GM18508 (cell line): Measurements from ENCODE around the gene ABHD2.

Experiments used
- ATAC-seq: cut with Tn5 transposase; IDR thresholded peaks from one replicate; pipeline ENCODE4 v1.9.1; 2021; ENCODE audit warnings: moderate number of reproducible peaks; ENCODE audit not compliant: insufficient read depth, unreplicated experiment

Gene ABHD2

DNA sequence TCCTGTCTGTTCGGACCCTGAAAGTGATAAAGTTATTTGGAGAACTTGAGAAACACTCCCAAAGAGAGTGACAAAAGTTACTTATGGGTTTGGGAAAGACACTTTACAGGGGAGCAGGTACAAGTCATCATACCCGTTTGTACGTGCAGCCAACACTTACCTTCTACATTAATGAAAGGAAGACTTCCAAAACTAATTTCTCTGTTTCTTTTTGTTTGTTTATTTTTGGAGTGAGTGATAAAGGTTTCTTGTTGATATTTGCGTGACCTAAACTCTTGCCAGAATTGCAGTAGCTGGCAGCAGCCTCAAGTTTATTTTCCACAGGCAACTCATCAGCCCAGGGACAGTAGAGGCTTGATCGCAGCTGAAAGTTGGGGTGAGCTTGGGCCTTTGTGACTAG is 8.4 kb downstream of the ABHD2 start:
- no peak for ATAC-seq

DNA sequence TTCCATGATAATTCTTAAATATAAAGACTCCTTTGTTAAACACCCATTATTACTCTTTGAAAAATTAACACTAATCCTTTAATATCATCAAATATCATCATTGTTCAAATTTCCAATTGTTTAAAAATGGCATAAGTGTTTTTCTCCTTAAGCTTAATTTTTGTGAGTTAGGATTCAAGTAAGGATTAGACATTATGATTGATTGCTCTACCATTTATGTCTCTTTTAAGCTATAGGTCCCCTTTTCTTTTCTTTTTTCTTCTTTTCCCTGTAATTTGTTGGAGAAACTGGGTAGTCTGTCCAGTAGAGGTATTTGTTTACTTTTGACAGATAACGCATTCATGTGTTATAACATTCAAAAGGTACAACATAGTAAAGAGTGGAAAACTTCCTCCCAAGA is 9.1 kb downstream of the ABHD2 start:
- no peak for ATAC-seq

GRCh38 chr15:89098281-89098680 is 10.0 kb downstream of the ABHD2 start:
- no peak for ATAC-seq

DNA sequence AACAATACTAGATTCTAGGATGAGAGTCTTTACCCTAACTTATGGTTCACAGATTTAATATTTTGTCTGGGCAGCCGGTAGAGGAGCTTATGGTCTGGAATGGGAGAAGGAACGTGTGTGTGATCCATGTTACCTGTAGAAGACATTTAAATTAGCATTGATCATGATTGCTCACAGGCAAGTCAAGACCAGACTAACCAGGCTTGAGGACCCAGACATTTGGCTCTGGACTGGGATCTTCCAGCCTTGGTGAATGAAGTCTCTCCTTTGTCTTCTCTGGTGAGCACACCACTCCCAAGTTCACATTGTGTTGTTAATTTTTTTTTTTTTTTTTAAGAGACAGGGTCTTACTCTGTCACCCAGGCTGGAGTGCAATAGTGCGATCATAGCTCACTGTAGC is 11.7 kb downstream of the ABHD2 start:
- no peak for ATAC-seq

- ATAC-seq: no peak
These were observed 13.3 kb downstream of the ABHD2 start for GRCh38 chr15:89101302-89102193.

DNA sequence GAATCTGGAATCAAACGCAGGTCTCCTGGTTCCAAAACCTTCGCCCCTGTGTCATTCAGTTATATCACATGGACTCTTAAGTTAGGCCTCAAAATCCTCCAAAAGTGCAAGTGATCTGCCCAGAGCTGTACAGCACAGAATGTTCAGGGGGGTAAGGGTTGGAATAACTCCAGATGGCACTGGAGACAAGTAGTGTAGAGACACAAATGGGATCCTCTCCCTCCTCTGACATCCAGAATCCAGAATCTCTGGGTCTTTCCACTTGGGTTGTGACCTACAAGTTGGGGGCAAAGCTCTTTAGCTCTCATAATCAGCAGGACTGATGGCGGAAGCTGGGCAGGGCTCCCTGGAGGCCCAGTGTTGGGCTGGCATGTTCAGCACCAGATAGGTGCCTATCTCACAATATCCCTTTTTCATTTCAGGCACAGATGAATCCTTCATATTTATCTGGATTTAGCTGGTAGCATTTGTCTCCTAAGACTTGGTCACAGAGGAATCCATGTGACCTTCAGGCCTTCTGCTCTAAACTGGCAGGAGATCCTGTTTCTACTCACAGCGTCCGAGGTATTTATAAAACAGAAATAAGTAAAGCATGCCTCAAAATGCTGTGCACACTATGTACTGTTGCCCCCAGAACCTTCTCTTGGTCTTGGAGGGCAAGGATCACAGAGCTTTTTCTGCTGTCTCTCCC is 15.4 kb downstream of the ABHD2 start:
- no peak for ATAC-seq

GRCh38 chr15:89104172-89104564 is 15.9 kb downstream of the ABHD2 start:
- no peak for ATAC-seq

GRCh38 chr15:89105147-89105546 is 16.9 kb downstream of the ABHD2 start:
- ATAC-seq: no peak

DNA sequence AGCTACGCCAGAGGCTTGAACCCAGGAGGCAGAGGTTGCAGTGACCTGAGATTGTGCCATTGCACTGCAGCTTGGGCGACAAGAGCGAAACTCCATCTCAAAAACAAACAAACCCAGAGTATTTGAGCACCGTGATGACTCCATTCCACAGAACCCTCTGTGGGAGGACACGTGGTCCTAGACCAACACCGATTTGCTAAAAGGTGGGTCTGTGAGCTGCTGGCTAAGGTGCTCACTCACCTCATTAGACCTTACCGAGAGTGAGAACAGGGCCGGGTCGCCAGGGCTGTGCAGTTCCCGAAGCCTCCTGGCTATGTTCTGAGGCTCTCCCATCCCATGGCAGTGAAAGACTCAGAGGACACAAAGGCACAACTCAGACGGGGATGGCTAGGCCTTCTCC is 17.9 kb downstream of the ABHD2 start:
- no peak for ATAC-seq

DNA sequence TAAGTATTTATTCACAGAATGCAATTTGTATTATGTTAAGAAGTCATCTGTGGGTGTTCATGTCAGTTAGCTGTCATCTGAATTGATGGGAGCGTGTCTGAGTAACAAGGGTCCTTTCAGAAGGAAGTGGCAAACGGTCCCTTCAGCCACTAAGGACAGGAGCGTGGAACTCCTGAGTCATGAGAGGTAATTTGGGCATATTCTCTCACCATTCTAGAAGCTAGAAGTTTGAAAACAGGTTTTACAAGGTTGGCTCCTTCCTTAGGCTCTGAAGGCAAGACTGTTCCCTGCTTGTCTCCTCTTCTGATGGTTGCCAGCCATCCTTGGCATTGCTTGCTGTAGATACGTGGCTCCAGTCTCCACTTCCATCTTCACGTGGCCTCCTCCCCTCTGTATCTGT is 19.7 kb downstream of the ABHD2 start:
- ATAC-seq: no peak

- ATAC-seq: no peak
These were observed 20.6 kb downstream of the ABHD2 start for GRCh38 chr15:89108835-89109234.

DNA sequence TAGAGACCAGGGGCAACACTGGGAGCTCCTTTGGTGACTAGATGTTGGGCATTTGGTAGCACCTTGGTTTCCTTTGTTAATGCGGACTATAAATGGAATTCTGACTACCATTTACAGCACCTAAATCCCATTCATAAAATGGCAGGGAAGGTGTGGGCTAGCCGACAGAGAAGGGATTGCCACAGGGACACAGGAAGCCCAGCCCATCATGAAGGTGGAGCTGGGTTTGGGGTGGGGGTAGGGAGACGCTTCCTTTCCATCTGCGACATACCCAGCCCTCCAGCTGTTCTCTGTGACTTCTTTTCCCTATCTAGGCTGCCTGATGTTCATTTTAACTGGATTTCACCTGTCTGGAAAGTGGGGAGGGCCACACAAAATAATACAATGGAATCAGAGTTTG is 21.0 kb downstream of the ABHD2 start:
- ATAC-seq: no peak

GRCh38 chr15:89110060-89110459 is 21.8 kb downstream of the ABHD2 start:
- no peak for ATAC-seq

DNA sequence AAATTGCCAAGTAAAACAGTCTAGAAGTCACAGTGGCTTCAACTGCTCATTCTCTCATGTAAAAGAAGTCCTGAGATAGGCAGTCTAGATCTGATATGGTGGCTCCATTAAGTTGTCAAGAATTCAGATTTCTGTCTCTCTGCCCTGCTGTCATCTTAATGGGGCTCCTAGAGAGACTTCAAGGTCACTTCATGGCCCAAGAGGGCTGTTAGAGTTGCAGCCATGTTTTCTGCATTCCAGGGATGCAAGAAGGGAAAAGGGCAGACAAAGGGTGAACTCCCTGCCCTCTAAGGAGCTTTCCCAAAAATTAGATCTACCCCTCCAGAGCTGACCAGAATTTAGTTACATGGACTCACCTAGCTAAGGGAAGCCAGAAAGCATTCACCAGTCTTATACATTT is 23.1 kb downstream of the ABHD2 start:
- ATAC-seq: no peak

GRCh38 chr15:89111961-89112340 is 23.7 kb downstream of the ABHD2 start:
- ATAC-seq: no peak

DNA sequence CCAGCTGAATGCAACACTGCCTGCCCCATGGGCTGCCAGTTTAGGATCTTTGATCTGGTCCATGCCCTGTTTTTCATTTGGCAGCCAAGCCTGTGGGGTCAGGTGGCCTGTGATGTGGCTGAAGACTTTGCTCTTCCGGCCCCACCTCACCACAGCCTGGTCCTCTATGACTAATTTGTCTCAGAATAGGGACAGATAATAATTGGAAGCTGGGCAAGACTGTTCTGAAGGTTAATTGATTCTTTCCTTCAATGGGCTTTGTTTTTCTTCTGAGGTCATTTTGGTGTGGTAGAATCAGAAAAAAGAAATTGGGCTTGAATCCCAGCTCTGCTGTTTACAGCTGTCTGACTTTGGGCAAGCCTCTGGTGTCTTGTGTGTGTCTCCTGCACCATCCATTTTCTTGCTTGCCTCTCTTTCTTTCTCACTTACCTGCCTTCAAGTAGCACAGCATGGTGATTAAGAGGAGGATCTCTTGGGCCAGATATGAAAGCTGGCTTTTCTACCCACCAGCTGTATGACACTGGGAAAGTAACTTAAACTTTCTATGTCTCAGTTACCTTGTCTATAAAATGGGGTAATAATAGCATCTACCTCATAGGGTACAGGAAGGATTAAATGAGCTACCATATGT is 24.2 kb downstream of the ABHD2 start:
- peak; percentile 57 for ATAC-seq

DNA sequence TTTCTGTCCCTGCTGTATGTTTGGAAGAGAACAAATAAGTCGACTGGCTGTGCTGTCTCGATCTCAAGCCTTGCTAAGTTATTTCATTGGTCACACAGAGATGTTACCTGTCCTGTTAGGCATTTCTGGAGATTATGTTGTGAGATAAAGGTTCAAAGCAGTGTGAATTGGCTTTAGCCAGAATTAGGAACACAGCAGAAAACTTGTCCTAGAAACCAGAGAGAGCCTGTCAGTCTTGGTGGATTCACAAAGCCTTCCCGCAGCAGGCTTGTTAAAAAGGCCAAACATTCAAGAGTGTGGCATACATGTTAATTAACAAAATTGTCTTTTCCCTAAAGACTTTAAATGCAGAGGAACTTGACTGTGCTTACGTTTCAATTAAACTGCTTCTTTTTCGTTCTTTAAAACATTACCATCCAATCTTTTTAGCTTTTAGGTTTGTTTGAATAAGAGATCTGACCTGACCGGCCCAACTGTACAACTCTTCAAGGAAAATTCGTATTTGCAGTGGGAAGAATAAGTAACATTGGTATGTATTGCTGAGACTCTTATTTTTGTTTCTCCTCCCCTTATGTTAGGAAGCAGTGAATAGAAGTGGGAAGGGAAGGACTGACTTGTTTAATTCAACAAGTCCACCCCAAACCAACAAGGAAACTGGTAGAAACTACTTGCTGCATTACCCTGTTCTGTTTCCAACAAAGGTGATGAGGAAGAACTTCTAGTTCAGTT is 25.2 kb downstream of the ABHD2 start:
- no peak for ATAC-seq

DNA sequence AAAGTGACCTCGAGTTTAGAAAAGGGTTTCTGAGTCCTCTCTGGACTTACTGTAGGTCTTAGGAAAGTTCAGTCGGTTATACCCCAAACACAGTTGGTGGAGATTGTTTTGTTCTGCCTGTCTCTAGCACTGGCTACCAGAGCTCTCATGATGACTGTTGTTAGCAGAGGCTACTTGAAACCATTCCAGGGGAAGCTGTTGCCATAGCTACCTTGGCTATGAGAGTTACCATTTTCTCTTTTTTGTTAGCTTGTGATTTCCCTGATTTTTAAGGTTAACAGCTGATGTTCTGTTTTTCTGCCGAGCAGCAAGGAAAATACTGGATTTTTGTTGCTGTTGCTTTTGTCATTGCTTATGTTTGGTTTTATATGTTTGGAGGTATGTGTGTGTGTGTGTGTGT is 26.7 kb downstream of the ABHD2 start:
- no peak for ATAC-seq

DNA sequence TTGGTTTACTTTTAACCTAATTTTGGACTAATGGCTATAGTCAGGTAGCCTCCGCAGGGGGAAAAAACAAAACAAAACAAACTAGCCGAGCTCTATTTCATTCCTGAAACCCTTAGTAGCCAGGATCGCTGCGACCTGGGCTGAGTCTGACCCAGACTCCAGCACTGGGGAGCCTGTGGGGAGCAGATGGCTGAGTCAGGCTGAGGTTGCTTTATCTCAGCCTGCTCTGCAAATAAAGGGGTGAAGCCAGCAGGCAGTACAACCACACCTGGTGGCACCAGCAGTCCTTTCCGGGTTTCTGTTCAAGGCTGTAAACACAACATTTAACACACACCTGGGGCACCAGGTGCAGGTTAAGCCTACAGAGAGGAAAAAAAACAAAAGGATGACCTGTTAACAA is 27.3 kb downstream of the ABHD2 start:
- no peak for ATAC-seq

DNA sequence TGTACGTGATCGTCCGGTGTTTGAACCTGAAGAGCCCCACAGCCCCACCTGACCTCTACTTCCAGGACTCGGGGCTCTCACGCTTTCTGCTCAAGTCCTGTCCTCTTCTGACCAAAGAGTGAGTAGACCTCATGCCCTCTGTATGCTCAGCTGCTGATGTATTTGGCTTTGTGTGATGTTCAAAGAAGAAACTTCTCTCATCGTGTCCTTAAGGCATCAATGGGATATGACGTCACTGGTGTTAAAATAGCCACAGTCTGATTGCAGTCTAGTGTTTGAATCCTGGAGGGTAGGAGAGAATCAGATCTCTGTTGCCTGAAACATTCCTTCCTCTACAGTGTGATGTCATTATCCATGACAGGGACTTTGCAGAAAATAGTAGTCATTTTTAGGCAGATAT is 28.1 kb downstream of the ABHD2 start:
- no peak for ATAC-seq

- ATAC-seq: no peak
These were observed 29.5 kb downstream of the ABHD2 start for GRCh38 chr15:89117790-89118189.
